KMS-11 (cell line): ENCODE measurements around the gene RTN4.

Experiments used
- H2AFZ ChIP-seq: fragments of 200-600 bp; sonication (generic); 2 replicates; pipeline ENCODE4 v1.6.1; 2016; ENCODE audit warnings: antibody characterized with exemption, mixed run types, low read depth
- H3K27ac ChIP-seq: fragments of 200-600 bp; sonication (generic); 2 replicates; pipeline ENCODE4 v1.6.1; 2016; ENCODE audit warnings: mild to moderate bottlenecking, mixed run types
- H3K27me3 ChIP-seq: fragments of 200-600 bp; sonication (generic); 2 replicates; pipeline ENCODE4 v1.6.1; 2017; ENCODE audit warnings: mild to moderate bottlenecking, low read depth, mixed run types, moderate library complexity; ENCODE audit not compliant: insufficient read depth
- H3K36me3 ChIP-seq: fragments of 200-600 bp; sonication (generic); 2 replicates; pipeline ENCODE4 v1.6.1; 2017; ENCODE audit warnings: mild to moderate bottlenecking, mixed run types; ENCODE audit not compliant: insufficient read depth
- H3K4me1 ChIP-seq: fragments of 200-600 bp; sonication (generic); 2 replicates; pipeline ENCODE4 v1.6.1; 2016; ENCODE audit warnings: mild to moderate bottlenecking, low read depth, mixed run types; ENCODE audit not compliant: poor library complexity, severe bottlenecking
- H3K4me2 ChIP-seq: fragments of 200-600 bp; sonication (generic); 2 replicates; pipeline ENCODE4 v1.7.0; 2016; ENCODE audit warnings: mild to moderate bottlenecking, mixed run types
- H3K4me3 ChIP-seq: fragments of 200-600 bp; sonication (generic); IDR thresholded peaks from 2 replicates; pipeline ENCODE4 v1.6.1; 2017; ENCODE audit warnings: low read depth, low read length, mixed read lengths; ENCODE audit not compliant: insufficient read depth
- H3K79me2 ChIP-seq: fragments of 200-600 bp; sonication (generic); 2 replicates; pipeline ENCODE4 v1.6.1; 2016; ENCODE audit warnings: low read depth, mixed run types; ENCODE audit not compliant: insufficient read depth
- H3K9ac ChIP-seq: fragments of 200-600 bp; sonication (generic); 2 replicates; pipeline ENCODE4 v1.6.1; 2016; ENCODE audit warnings: mild to moderate bottlenecking, mixed run types
- H4K20me1 ChIP-seq: fragments of 200-600 bp; sonication (generic); 2 replicates; pipeline ENCODE4 v1.6.1; 2016; ENCODE audit warnings: mild to moderate bottlenecking, mixed run types; ENCODE audit not compliant: insufficient read depth
- TF ChIP-seq, protein P1 (sequence below): fragments of 200-600 bp; sonication (generic); conservative IDR thresholded peaks from 2 replicates; pipeline ENCODE4 v1.6.1; 2017; ENCODE audit warnings: low read depth, mild to moderate bottlenecking, antibody characterized with exemption, low read length, moderate library complexity, mixed read lengths

RTN4 gene

DNA sequence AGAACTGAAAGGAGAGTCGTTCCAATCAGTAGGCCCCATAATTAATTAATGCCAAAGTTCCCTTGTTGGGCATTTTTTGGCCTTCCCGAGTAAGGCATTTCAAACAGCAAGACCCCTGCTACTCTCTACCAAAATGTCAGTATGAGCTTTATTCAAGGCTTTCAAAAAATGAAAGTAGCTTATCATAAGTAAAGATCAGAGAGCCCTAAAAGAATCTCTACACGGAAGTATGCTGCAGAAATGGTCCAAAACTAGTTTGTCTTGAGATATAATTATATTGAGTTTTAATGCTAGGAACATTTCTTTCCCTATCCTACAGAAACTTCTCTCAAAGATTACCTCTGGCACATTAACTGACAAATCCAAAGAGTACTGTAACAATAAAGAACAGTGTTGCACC, 43.9 kb downstream of the RTN4 start:
- Histone ChIP-seq H3K4me3 (no peak overlapping the region), H3K27me3 (no peaks in the 10 kb centered on the region), H3K4me2 (no peak overlapping the region), H3K27ac (no peak overlapping the region), H3K4me1 (peaks cover 54% of the 10 kb centered on the region), H2AFZ (no peak overlapping the region), H3K9ac (no peak overlapping the region), H4K20me1 (peaks cover 16% of the 10 kb centered on the region; the same call in 1 of the 2 replicates), H3K79me2 (peaks cover 100% of the 10 kb centered on the region), H3K36me3 (no peaks in the 10 kb centered on the region)
- TF ChIP-seq, protein P1, sequence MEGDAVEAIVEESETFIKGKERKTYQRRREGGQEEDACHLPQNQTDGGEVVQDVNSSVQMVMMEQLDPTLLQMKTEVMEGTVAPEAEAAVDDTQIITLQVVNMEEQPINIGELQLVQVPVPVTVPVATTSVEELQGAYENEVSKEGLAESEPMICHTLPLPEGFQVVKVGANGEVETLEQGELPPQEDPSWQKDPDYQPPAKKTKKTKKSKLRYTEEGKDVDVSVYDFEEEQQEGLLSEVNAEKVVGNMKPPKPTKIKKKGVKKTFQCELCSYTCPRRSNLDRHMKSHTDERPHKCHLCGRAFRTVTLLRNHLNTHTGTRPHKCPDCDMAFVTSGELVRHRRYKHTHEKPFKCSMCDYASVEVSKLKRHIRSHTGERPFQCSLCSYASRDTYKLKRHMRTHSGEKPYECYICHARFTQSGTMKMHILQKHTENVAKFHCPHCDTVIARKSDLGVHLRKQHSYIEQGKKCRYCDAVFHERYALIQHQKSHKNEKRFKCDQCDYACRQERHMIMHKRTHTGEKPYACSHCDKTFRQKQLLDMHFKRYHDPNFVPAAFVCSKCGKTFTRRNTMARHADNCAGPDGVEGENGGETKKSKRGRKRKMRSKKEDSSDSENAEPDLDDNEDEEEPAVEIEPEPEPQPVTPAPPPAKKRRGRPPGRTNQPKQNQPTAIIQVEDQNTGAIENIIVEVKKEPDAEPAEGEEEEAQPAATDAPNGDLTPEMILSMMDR, result no peak

DNA sequence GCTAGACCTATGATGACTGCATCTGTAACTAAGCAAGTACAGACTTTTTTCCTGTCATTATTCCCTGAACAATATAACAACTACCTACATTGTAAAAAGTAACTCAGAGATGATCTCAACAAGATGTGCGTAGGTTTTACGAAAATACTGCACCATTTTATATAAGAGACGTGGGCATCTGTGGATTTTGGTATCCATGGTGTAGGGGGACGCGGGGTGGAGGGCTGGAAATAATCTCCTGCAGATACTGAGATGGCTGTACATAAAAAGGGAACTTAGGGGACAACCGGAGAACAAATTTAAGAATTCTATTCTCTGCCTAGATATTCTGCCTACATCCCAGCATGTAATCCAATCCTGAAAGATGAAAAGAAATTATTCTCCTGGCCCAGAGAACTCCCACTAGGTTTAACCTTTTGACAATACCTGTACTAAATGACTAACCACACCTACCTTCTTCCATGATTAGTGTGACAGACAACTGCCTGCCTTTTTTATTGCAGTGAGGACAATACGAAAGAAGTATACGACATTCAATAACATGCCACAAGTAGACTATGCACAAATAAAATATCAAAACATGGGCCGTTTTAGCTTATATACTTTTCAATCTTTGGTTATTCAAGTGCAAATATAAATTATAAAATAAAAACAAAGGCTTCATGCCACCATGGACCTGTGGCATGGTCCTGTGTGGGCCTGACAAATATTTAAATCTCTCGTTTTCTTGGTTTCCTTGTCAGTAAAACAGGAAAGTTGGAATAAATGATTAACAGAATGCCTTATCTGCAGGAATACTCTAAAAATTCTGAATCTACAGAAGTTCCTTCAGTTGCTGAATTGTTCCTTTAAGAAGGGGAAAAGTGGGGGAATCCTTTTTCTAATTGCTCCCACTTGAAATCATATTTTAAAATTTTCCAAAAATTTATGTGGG, 46.3 kb downstream of the RTN4 start:
- peaks cover 98% of the 10 kb centered on the region for H3K79me2 ChIP-seq
- H3K36me3 ChIP-seq, result no peaks in the 10 kb centered on the region
- H3K4me1 ChIP-seq, result peaks cover 54% of the 10 kb centered on the region
- no peak overlapping the region for H3K27ac ChIP-seq
- no peak overlapping the region for H3K9ac ChIP-seq
- H3K27me3 ChIP-seq, result no peaks in the 10 kb centered on the region
- TF ChIP-seq, protein P1, result no peak
- no peak overlapping the region for H3K4me2 ChIP-seq
- H3K4me3 ChIP-seq, result no peak overlapping the region
- peaks cover 11% of the 10 kb centered on the region; the same call in 1 of the 2 replicates for H4K20me1 ChIP-seq
- H2AFZ ChIP-seq, result no peak overlapping the region

DNA sequence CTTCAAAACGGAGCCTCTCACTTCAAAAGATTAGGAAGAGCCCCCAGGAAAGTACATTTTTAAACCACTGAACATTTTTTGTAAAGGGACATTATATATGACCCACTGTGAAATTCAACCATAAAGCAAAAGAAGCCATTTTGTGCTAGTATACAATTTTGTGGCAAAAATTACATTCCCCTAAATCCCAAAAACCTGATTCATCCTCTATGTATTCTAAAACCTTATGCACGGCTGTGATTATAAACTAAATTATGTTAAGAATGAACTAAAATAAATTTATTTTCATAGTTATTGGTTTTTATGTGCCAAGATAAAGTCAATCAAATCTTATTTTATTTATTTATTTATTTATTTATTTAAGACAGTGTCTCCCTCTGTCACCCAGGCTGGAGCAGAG, 48.5 kb downstream of the RTN4 start:
- no peak overlapping the region for H2AFZ ChIP-seq
- H3K79me2 ChIP-seq, result peaks cover 98% of the 10 kb centered on the region
- no peak overlapping the region for H3K4me3 ChIP-seq
- H3K27ac ChIP-seq, result no peak overlapping the region
- no peaks in the 10 kb centered on the region for H3K27me3 ChIP-seq
- no peak overlapping the region for H3K4me2 ChIP-seq
- TF ChIP-seq, protein P1, result no peak
- H3K36me3 ChIP-seq, result no peaks in the 10 kb centered on the region
- H3K9ac ChIP-seq, result no peak overlapping the region
- peaks cover 62% of the 10 kb centered on the region for H3K4me1 ChIP-seq
- H4K20me1 ChIP-seq, result peaks cover 8% of the 10 kb centered on the region; the same call in 1 of the 2 replicates

DNA sequence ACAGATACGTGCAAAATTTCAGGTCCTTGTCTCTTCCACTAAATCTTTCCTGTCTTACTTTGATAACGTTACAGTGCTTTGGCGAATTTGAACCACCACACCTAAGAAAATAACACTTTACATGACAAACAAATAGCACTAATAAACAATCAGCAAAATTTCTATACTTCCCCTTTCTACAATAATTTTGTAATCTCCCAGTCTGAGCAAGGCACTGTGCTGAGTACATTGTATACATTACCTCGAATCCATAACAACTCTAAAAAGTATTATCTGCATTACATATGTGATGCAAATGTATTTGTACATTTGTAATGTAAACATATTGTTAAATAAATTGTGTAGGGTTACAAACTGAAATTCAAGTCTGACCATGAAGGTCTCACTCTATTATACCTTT, 49.9 kb downstream of the RTN4 start:
- no peak overlapping the region for H2AFZ ChIP-seq
- no peaks in the 10 kb centered on the region for H3K36me3 ChIP-seq
- H3K79me2 ChIP-seq, result peaks cover 98% of the 10 kb centered on the region
- H3K4me1 ChIP-seq, result peaks cover 76% of the 10 kb centered on the region
- H3K4me3 ChIP-seq, result no peak overlapping the region
- peak overlapping the region; percentile 78 for H3K4me2 ChIP-seq
- H4K20me1 ChIP-seq, result no peaks in the 10 kb centered on the region; the same call in 1 of the 2 replicates
- no peaks in the 10 kb centered on the region for H3K27me3 ChIP-seq
- no peak overlapping the region for H3K9ac ChIP-seq
- TF ChIP-seq, protein P1, result no peak
- H3K27ac ChIP-seq, result peak overlapping the region; percentile 45; the same call in 1 of the 2 replicates
